Astrocyte (in vitro differentiated cells and primary cell): ENCODE data around the gene TLX1. TPM values are rescaled to one million over a fixed set of nuclear protein-coding genes. Genes with fewer than 3 reads are reported as not detected.

Experiments used
- DNase-seq: peaks from one replicate; pipeline ENCODE4 v3.0.0-alpha.2; 2010; ENCODE audit warnings: low read depth
- FAIRE-seq: peaks from 2 replicates; lab custom pipeline; 2011; peaks lifted over from hg19 to GRCh38; lab: Jason Lieb, UNC
- H2AFZ ChIP-seq: 2 replicates; pipeline ENCODE4 v1.6.0; 2012; ENCODE audit warnings: low read depth, low read length, inconsistent platforms
- H3K27ac ChIP-seq: 2 replicates; pipeline ENCODE4 v1.5.1; 2011; ENCODE audit warnings: low read depth, low read length, inconsistent platforms
- H3K27me3 ChIP-seq: 2 replicates; pipeline ENCODE4 v1.6.0; 2011; ENCODE audit warnings: low read length, inconsistent platforms; ENCODE audit not compliant: insufficient read depth
- H3K36me3 ChIP-seq: 2 replicates; pipeline ENCODE4 v1.5.1; 2011; ENCODE audit warnings: low read length, inconsistent platforms; ENCODE audit not compliant: insufficient read depth
- H3K4me1 ChIP-seq: 2 replicates; pipeline ENCODE4 v1.5.1; 2011; ENCODE audit warnings: low read length, inconsistent platforms; ENCODE audit not compliant: insufficient read depth
- H3K4me2 ChIP-seq: 2 replicates; pipeline ENCODE4 v1.6.0; 2012; ENCODE audit warnings: low read length, inconsistent platforms
- H3K4me3 ChIP-seq: 2 replicates; pipeline ENCODE4 v1.5.1; 2011; ENCODE audit warnings: low read depth, mild to moderate bottlenecking, low read length, inconsistent platforms; ENCODE audit not compliant: insufficient read depth
- H3K79me2 ChIP-seq: 2 replicates; pipeline ENCODE4 v1.6.0; 2012; ENCODE audit warnings: mild to moderate bottlenecking, low read length, inconsistent platforms; ENCODE audit not compliant: insufficient read depth
- H3K9ac ChIP-seq: 2 replicates; pipeline ENCODE4 v1.6.0; 2012; ENCODE audit warnings: mild to moderate bottlenecking, low read length, inconsistent platforms
- H3K9me3 ChIP-seq: 2 replicates; pipeline ENCODE4 v1.5.1; 2012; ENCODE audit warnings: low read depth, mild to moderate bottlenecking, low read length, inconsistent platforms; ENCODE audit not compliant: insufficient read depth
- H4K20me1 ChIP-seq: 2 replicates; pipeline ENCODE4 v1.6.0; 2012; ENCODE audit warnings: low read length, inconsistent platforms; ENCODE audit not compliant: insufficient read depth
- H3K27ac Mint-ChIP-seq: one replicate; pipeline ENCODE4 v1.8.0; 2021; ENCODE audit warnings: mild to moderate bottlenecking, mixed read lengths; ENCODE audit not compliant: unreplicated experiment
- H3K27me3 Mint-ChIP-seq: one replicate; pipeline ENCODE4 v1.8.0; 2021; ENCODE audit warnings: low read depth, mixed read lengths; ENCODE audit not compliant: unreplicated experiment
- H3K36me3 Mint-ChIP-seq: one replicate; pipeline ENCODE4 v1.8.0; 2021; ENCODE audit warnings: low read depth, mixed read lengths; ENCODE audit not compliant: unreplicated experiment
- H3K4me1 Mint-ChIP-seq: one replicate; pipeline ENCODE4 v1.8.0; 2021; ENCODE audit warnings: low read depth, mixed read lengths; ENCODE audit not compliant: unreplicated experiment
- H3K4me3 Mint-ChIP-seq: one replicate; pipeline ENCODE4 v1.8.0; 2021; ENCODE audit warnings: mild to moderate bottlenecking, moderate library complexity, mixed read lengths; ENCODE audit not compliant: unreplicated experiment
- H3K9me3 Mint-ChIP-seq: one replicate; pipeline ENCODE4 v1.8.0; 2021; ENCODE audit warnings: mild to moderate bottlenecking, mixed read lengths; ENCODE audit not compliant: unreplicated experiment
- EZH2 ChIP-seq: IDR thresholded peaks from 2 replicates; pipeline ENCODE4 v1.6.1; 2012; ENCODE audit warnings: mild to moderate bottlenecking, low read length, inconsistent platforms; ENCODE audit not compliant: insufficient read depth
- total RNA-seq: library from RNA; stranded (reverse); gene quantifications from 2 replicates; pipeline ENCODE4 v1.2.1, GENCODE V29; 2021
- TF ChIP-seq, protein P1 (sequence below): IDR thresholded peaks from 2 replicates; pipeline ENCODE4 v1.5.1; 2011; ENCODE audit warnings: low read depth, mild to moderate bottlenecking, inconsistent platforms, low read length, moderate library complexity; ENCODE audit not compliant: insufficient read depth

The TLX1 gene
- total RNA-seq, 1 donor from 2014 or later: not detected

DNA sequence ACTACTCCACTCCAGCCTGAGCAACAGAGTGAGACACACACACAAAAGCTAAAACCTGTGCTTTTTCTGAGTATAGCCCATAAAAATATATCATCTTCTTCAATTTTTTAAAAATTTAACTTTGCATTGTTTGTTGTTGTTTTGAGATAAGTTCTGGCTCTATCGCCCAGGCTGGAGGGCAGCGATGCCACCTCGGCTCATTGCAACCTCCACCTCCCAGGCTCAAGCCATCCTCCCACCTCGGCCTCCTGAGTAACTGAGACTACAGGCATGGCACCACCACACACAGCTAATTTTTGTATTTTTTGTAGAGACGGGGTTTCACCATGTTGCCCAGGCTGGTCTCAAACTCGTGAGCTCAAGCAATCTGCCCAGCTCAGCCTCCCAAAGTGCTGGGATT is 14.3 kb upstream of the TLX1 start:
- DNase-seq (no peak), FAIRE-seq (no peak)
- TF ChIP-seq, protein P1, sequence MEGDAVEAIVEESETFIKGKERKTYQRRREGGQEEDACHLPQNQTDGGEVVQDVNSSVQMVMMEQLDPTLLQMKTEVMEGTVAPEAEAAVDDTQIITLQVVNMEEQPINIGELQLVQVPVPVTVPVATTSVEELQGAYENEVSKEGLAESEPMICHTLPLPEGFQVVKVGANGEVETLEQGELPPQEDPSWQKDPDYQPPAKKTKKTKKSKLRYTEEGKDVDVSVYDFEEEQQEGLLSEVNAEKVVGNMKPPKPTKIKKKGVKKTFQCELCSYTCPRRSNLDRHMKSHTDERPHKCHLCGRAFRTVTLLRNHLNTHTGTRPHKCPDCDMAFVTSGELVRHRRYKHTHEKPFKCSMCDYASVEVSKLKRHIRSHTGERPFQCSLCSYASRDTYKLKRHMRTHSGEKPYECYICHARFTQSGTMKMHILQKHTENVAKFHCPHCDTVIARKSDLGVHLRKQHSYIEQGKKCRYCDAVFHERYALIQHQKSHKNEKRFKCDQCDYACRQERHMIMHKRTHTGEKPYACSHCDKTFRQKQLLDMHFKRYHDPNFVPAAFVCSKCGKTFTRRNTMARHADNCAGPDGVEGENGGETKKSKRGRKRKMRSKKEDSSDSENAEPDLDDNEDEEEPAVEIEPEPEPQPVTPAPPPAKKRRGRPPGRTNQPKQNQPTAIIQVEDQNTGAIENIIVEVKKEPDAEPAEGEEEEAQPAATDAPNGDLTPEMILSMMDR: no peak
- no peak for TF ChIP-seq EZH2
- Mint-ChIP-seq H3K4me3 (no peak overlapping the region), H3K4me1 (no peaks in the 10 kb centered on the region), H3K9me3 (peaks cover 3% of the 10 kb centered on the region), H3K36me3 (no peaks in the 10 kb centered on the region), H3K27me3 (peaks cover 82% of the 10 kb centered on the region), H3K27ac (no peak overlapping the region)
- Histone ChIP-seq H4K20me1 (no peaks in the 10 kb centered on the region), H3K4me3 (no peak overlapping the region), H3K27me3 (peaks cover 68% of the 10 kb centered on the region), H3K4me1 (peaks cover 11% of the 10 kb centered on the region), H3K9ac (no peak overlapping the region), H3K36me3 (no peaks in the 10 kb centered on the region), H3K4me2 (no peak overlapping the region), H3K9me3 (no peaks in the 10 kb centered on the region), H3K79me2 (no peaks in the 10 kb centered on the region), H2AFZ (no peak overlapping the region), H3K27ac (no peak overlapping the region)

DNA sequence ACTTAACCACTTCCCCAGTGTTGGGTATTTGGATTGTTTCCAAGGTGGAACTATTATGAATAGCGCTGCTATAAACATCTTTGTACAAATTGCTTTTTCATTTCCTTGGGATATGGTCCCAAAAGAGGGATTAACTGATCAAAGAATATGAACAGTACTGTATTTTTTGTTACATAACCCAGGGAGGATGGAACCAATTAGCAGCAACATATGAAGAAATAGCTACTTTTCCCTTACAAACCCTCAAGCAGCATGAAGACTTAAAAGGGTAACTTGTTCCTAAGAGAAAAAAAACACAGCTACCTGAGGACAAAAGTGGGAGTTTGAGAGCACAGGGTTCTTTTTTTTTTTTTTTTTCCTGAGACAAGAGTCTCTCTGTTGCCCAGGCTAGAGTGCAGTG is 13.1 kb upstream of the TLX1 start:
- TF ChIP-seq, protein P1: no peak
- no peak for TF ChIP-seq EZH2
- peaks cover 2% of the 10 kb centered on the region for H3K4me1 Mint-ChIP-seq
- H3K36me3 Mint-ChIP-seq: no peaks in the 10 kb centered on the region
- H3K9me3 Mint-ChIP-seq: peaks cover 3% of the 10 kb centered on the region
- H3K79me2 ChIP-seq: no peaks in the 10 kb centered on the region
- no peak overlapping the region for H3K4me3 ChIP-seq
- H3K36me3 ChIP-seq: no peaks in the 10 kb centered on the region
- H3K27me3 ChIP-seq: peaks cover 73% of the 10 kb centered on the region
- H3K27ac Mint-ChIP-seq: no peak overlapping the region
- no peak for FAIRE-seq
- no peaks in the 10 kb centered on the region for H3K9me3 ChIP-seq
- H3K4me2 ChIP-seq: no peak overlapping the region
- no peak overlapping the region for H3K4me3 Mint-ChIP-seq
- H3K4me1 ChIP-seq: peaks cover 11% of the 10 kb centered on the region
- H3K27me3 Mint-ChIP-seq: peaks cover 84% of the 10 kb centered on the region
- H4K20me1 ChIP-seq: no peaks in the 10 kb centered on the region
- H2AFZ ChIP-seq: no peak overlapping the region
- DNase-seq: no peak
- no peak overlapping the region for H3K27ac ChIP-seq
- no peak overlapping the region for H3K9ac ChIP-seq

DNA sequence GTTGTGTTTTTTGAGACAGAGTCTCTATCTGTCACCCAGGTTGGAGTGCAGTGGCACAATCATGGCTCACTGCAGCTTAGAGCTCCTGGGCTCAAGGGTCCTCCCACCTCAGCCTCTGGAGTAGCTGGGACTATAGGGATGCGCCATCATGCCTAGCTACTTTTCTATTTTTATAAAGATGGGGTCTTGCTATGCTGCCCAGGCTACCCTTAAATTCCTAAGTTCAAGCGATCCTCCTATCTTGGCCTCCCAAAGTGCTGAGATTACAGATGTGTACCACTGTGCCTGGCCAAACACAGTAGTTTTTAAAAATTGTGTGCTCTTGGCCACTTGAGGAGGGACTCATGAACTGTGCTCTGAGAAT is 10.6 kb upstream of the TLX1 start:
- H2AFZ ChIP-seq: no peak overlapping the region
- peaks cover 6% of the 10 kb centered on the region for H3K9me3 Mint-ChIP-seq
- no peak for TF ChIP-seq EZH2
- TF ChIP-seq, protein P1: no peak

More for the DNA sequence above, 10.6 kb upstream of the TLX1 start:
- no peak for FAIRE-seq
- H3K79me2 ChIP-seq: no peaks in the 10 kb centered on the region
- peaks cover 84% of the 10 kb centered on the region for H3K27me3 Mint-ChIP-seq
- peaks cover 2% of the 10 kb centered on the region for H3K4me1 Mint-ChIP-seq
- peak overlapping the region; percentile 80 for H3K4me3 Mint-ChIP-seq
- no peak for DNase-seq
- no peaks in the 10 kb centered on the region for H3K36me3 ChIP-seq
- H3K4me3 ChIP-seq: peak overlapping the region; percentile 68
- H3K27ac ChIP-seq: no peak overlapping the region
- peaks cover 5% of the 10 kb centered on the region for H3K9me3 ChIP-seq
- peaks cover 78% of the 10 kb centered on the region for H3K27me3 ChIP-seq
- H3K27ac Mint-ChIP-seq: no peak overlapping the region
- H3K4me1 ChIP-seq: peaks cover 11% of the 10 kb centered on the region
- no peak overlapping the region for H3K9ac ChIP-seq
- peaks cover 3% of the 10 kb centered on the region for H4K20me1 ChIP-seq
- H3K4me2 ChIP-seq: peak overlapping the region; percentile 90
- no peaks in the 10 kb centered on the region for H3K36me3 Mint-ChIP-seq
